CD4-positive, alpha-beta T cell treated with Interferon gamma for 1 hour (primary cell): ENCODE results near the gene DDX24.
A peak's percentile ranks its signal among the peaks of the same experiment; 100 is the strongest.

ENCODE experiments used
- DNase-seq: peaks from one replicate; pipeline ENCODE4 v3.0.0-alpha.2; 2020

Gene DDX24

GRCh38 chr14:94080621-94081385, at the start of gene DDX24, which contains the start of gene IFI27L1:
DDX24 (minus strand) TSS chr14:94081202; CDS start chr14:94079742, 1,460 bp downstream.
IFI27L1 (plus strand) TSS chr14:94081310; CDS start chr14:94096938, 15,628 bp downstream.
- DNase-seq, result peak; percentile 96

GRCh38 chr14:94129758-94130414, 48.9 kb upstream of the DDX24 start:
- no peak for DNase-seq

GRCh38 chr14:94129111-94129757, 48.2 kb upstream of the DDX24 start, which contains the start of gene IFI27L2:
IFI27L2 (minus strand) TSS chr14:94129604; CDS start chr14:94129564, 40 bp downstream.
- peak; percentile 63 for DNase-seq

- no peak for DNase-seq
Observed at GRCh38 chr14:94128216-94128839, 47.3 kb upstream of the DDX24 start.

GRCh38 chr14:94127330-94127729, 46.3 kb upstream of the DDX24 start:
- DNase-seq, result no peak

GRCh38 chr14:94126800-94127199, 45.8 kb upstream of the DDX24 start:
- no peak for DNase-seq

GRCh38 chr14:94126419-94126677, 45.3 kb upstream of the DDX24 start:
- no peak for DNase-seq

GRCh38 chr14:94125659-94126418, 44.8 kb upstream of the DDX24 start:
- no peak for DNase-seq

GRCh38 chr14:94124582-94125377, 43.8 kb upstream of the DDX24 start:
- no peak for DNase-seq

GRCh38 chr14:94123868-94124267, 42.9 kb upstream of the DDX24 start:
- DNase-seq, result no peak

GRCh38 chr14:94123296-94123695, 42.3 kb upstream of the DDX24 start:
- DNase-seq, result no peak

- no peak for DNase-seq
Observed at GRCh38 chr14:94122438-94122837, 41.4 kb upstream of the DDX24 start.

GRCh38 chr14:94121485-94121884, 40.5 kb upstream of the DDX24 start:
- no peak for DNase-seq

GRCh38 chr14:94120667-94121340, 39.8 kb upstream of the DDX24 start:
- no peak for DNase-seq

GRCh38 chr14:94119071-94119470, 38.1 kb upstream of the DDX24 start:
- no peak for DNase-seq

- DNase-seq, result no peak
Observed at GRCh38 chr14:94117856-94118255, 36.9 kb upstream of the DDX24 start.

- no peak for DNase-seq
Observed at GRCh38 chr14:94116701-94117100, 35.7 kb upstream of the DDX24 start.

GRCh38 chr14:94115631-94116030, 34.6 kb upstream of the DDX24 start:
- DNase-seq, result no peak

- DNase-seq, result no peak
Observed at GRCh38 chr14:94115058-94115591, 34.1 kb upstream of the DDX24 start.

- no peak for DNase-seq
Observed at GRCh38 chr14:94114589-94115057, 33.6 kb upstream of the DDX24 start.
